Measurements from ENCODE around the gene RPL11. TPM values are rescaled to one million over a fixed set of nuclear protein-coding genes. Genes with fewer than 3 reads are reported as not detected.
"Not testable (repeated sequence)": the region's sequence is repeated elsewhere in the genome, so short reads cannot be mapped to it uniquely, and the experiment has no call there.

Gene RPL11
- total RNA-seq, 1 experiment from 2014 or later, result 1,441 TPM

- H4K20me1 ChIP-seq (ENCODE audit: low read length), result no peaks in the 10 kb centered on the region
- no TSS peak for BruUV-seq (replicated peaks)
- POLR2A ChIA-PET (ENCODE audit: unreplicated experiment), result no interaction called here
- H3F3A ChIP-seq (ENCODE audit: low read length, unreplicated experiment), result no peaks in the 10 kb centered on the region
- H2AFZ ChIP-seq (ENCODE audit: low read length), result no peak overlapping the region
- H3K9me2 ChIP-seq (replicated peaks; ENCODE audit: low read length), result no peaks in the 10 kb centered on the region
- ATAC-seq (no peak), DNase-seq (no peak)
- intact Hi-C loops (cut with micrococcal nuclease), result no loop called here
- H3K27me3 ChIP-seq (ENCODE audit: low read length), result no peaks in the 10 kb centered on the region
- H3K9ac ChIP-seq (ENCODE audit: low read length), result no peak overlapping the region
- H3K9me3 ChIP-seq (ENCODE audit: low read length), result no peaks in the 10 kb centered on the region
- no peak overlapping the region for H3K27ac ChIP-seq (ENCODE audit: low read length)
- CTCF ChIA-PET, result no interaction called here
- no peak overlapping the region for H3K4me2 ChIP-seq (ENCODE audit: low read length)
- H3K4me1 ChIP-seq (ENCODE audit: insufficient read depth, low read length), result no peaks in the 10 kb centered on the region
- H3K4me3 ChIP-seq (ENCODE audit: low read length), result no peak overlapping the region
- H3K79me2 ChIP-seq (ENCODE audit: low read length), result no peaks in the 10 kb centered on the region
- TF ChIP-seq EZH2 (IDR thresholded peaks at IDR 0.05; ENCODE audit: low read length, unreplicated experiment), result no peak
- no peaks in the 10 kb centered on the region for H3K36me3 ChIP-seq (ENCODE audit: low read depth, low read length)
These were observed 7.2 kb upstream of the RPL11 start for GRCh38 chr1:23684415-23684814.

- H3K4me3 ChIP-seq (ENCODE audit: low read length); BruUV-seq (replicated peaks); H3K9me3 ChIP-seq (ENCODE audit: low read length); H3K79me2 ChIP-seq (ENCODE audit: low read length); H3K4me2 ChIP-seq (ENCODE audit: low read length); H3K27ac ChIP-seq (ENCODE audit: low read length); intact Hi-C loops (cut with micrococcal nuclease); H3K9ac ChIP-seq (ENCODE audit: low read length); ATAC-seq; H4K20me1 ChIP-seq (ENCODE audit: low read length); POLR2A ChIA-PET (ENCODE audit: unreplicated experiment); H3K27me3 ChIP-seq (ENCODE audit: low read length); H2AFZ ChIP-seq (ENCODE audit: low read length); DNase-seq; H3K36me3 ChIP-seq (ENCODE audit: low read depth, low read length); H3K9me2 ChIP-seq (replicated peaks; ENCODE audit: low read length); H3K4me1 ChIP-seq (ENCODE audit: insufficient read depth, low read length); H3F3A ChIP-seq (ENCODE audit: low read length, unreplicated experiment); CTCF ChIA-PET: not testable (repeated sequence)
These were observed 6.4 kb upstream of the RPL11 start for GRCh38 chr1:23685197-23685596.

GRCh38 chr1:23687680-23688079, 3.9 kb upstream of the RPL11 start:
- H3K9me2 ChIP-seq (replicated peaks; ENCODE audit: low read length); BruUV-seq (replicated peaks); intact Hi-C loops (cut with micrococcal nuclease); H3K9ac ChIP-seq (ENCODE audit: low read length); H3K4me1 ChIP-seq (ENCODE audit: insufficient read depth, low read length); H4K20me1 ChIP-seq (ENCODE audit: low read length); H3F3A ChIP-seq (ENCODE audit: low read length, unreplicated experiment); DNase-seq; CTCF ChIA-PET; ATAC-seq; H3K9me3 ChIP-seq (ENCODE audit: low read length); H3K27ac ChIP-seq (ENCODE audit: low read length); H3K4me2 ChIP-seq (ENCODE audit: low read length); H3K27me3 ChIP-seq (ENCODE audit: low read length); POLR2A ChIA-PET (ENCODE audit: unreplicated experiment); H2AFZ ChIP-seq (ENCODE audit: low read length); H3K4me3 ChIP-seq (ENCODE audit: low read length); H3K36me3 ChIP-seq (ENCODE audit: low read depth, low read length): not testable (repeated sequence)
- H3K79me2 ChIP-seq (ENCODE audit: low read length), result peaks cover 11% of the 10 kb centered on the region

GRCh38 chr1:23688281-23688680, 3.3 kb upstream of the RPL11 start:
- H3K27me3 ChIP-seq (ENCODE audit: low read length); H3K27ac ChIP-seq (ENCODE audit: low read length); POLR2A ChIA-PET (ENCODE audit: unreplicated experiment); DNase-seq; H3K4me2 ChIP-seq (ENCODE audit: low read length); ATAC-seq; H3K4me1 ChIP-seq (ENCODE audit: insufficient read depth, low read length); H3K9me2 ChIP-seq (replicated peaks; ENCODE audit: low read length); CTCF ChIA-PET; H3K9ac ChIP-seq (ENCODE audit: low read length); H3F3A ChIP-seq (ENCODE audit: low read length, unreplicated experiment); H2AFZ ChIP-seq (ENCODE audit: low read length); intact Hi-C loops (cut with micrococcal nuclease); BruUV-seq (replicated peaks); H3K4me3 ChIP-seq (ENCODE audit: low read length); H3K9me3 ChIP-seq (ENCODE audit: low read length): not testable (repeated sequence)
- peaks cover 12% of the 10 kb centered on the region for H4K20me1 ChIP-seq (ENCODE audit: low read length)
- peaks cover 12% of the 10 kb centered on the region for H3K36me3 ChIP-seq (ENCODE audit: low read depth, low read length)
- peaks cover 17% of the 10 kb centered on the region for H3K79me2 ChIP-seq (ENCODE audit: low read length)

Data from PC-3 (cell line).